GM10847 (cell line): Measurements from ENCODE around the gene B9D2.

Experiments used
- POLR2A ChIP-seq: IDR thresholded peaks from 2 replicates; pipeline ENCODE4 v1.6.1; 2011; ENCODE audit not compliant: insufficient read length; ENCODE audit errors: extremely low read depth

The B9D2 gene

DNA sequence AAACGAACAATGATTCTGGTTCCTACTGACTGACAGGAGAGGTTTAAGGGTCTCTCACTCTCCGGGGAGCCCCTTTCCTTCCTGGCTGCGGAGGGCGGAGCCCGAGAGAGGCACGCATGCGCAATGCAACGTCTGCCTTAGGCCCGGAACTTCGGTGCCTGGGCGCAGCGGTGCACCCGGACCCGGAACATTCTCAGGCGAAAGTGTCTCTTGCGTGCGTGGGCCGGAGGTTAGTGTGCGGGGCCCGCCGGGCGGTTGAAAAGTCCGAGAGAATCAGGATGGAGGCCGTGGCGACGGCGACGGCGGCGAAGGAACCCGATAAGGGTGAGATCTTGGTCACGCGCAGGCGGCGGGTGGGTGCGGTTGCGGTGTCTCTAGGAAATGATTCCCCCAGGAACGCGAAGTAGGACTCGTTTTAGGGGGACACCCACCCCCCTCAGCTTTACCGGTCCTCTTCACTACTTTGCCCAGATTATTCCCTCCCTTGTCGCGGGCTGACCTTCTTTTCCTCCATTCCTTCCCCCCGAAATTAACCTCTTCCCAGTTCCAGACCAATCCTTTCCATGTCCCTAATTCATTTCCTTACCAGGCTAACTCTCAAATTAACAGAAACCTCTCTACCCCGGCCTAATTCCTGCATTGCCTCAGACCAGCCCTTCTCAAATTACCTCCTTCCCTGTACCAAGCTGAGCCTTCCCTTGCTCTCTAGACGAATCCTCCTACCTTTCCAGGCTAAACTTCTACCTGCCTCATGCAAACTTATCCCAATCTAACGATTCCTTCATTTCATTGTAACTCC is 53.7 kb downstream of the B9D2 start, which contains the start of gene CCDC97:
Gene CCDC97 (plus strand): TSS at position 140 of the 799 bp plus-strand sequence. CDS start 139 bp downstream, at position 279.
- peak; percentile 74 for TF ChIP-seq POLR2A

DNA sequence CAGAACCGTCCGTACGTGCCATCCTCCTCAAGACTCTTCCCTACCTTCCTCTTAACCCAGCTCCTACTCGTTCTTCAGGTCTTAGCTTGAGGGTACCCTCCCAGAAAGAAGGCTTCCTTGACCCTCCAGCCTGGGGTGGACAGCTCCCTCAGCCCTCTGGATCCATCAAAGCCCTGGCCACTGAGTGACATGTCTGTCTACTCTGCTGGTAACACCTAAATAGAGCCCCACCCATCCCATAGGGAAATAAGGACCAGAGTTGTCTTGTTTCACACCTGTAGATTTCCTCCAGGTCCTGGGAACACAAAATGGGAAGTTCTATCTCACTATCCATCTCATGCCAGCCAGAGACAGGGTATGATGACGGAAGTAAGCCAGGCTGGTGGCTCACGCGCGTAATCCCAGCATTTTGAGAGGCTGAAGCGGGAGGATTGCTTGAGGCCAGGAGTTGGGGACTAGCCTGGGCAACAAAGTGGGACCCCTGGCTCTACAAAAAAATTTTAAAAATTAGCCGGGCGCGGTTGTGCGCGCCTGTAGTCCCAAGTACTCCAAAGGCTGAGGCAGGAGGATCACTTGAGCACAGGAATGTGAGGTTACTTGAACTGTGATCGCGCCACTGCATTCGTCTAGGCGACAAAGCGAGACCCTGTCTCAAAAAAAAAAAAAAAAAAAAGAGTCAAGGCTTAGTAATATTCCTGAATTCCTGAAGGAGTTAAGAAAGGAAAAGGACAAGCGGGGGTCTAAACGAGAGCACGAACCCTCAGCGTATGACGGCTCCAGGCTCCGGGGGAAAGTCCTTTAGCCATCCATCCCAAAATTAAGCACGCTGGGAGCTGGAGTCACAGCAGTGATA is 54.5 kb downstream of the B9D2 start:
- no peak for TF ChIP-seq POLR2A

DNA sequence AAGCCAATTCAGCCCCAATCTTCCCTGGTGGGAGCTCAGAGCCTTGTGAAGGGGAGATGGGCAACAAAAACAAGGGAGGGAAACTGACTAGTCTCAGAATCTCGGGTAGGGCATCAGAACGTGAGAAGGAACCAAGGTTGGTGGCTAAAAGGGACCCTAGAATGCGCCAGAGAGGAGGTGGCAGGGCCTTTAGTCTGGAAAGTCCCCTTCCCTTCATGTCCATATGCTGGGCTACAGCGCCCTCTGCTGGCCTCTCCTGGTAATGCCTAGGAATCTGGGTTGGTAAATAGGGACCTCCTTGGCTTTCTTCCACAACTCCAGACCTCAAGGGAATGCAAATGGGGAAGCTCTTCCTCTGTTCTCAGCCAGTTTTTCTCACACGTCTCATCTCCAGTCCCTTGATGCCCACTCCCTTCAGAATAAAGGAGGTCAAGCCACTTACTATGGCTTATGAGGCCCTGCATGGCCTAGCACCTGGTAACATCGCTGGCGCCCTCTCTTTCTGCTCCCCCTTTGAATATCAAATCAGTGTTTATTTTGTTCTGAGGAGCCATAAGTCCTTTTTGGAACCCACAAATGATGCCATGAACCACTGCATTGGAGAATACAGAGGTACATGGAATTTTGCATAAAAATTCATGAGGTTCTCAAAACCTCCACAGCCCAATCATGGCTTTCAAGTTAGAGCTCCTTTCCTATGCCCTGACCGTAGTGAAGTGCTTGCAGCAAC is 55.3 kb downstream of the B9D2 start:
- peak; percentile 20 for TF ChIP-seq POLR2A

DNA sequence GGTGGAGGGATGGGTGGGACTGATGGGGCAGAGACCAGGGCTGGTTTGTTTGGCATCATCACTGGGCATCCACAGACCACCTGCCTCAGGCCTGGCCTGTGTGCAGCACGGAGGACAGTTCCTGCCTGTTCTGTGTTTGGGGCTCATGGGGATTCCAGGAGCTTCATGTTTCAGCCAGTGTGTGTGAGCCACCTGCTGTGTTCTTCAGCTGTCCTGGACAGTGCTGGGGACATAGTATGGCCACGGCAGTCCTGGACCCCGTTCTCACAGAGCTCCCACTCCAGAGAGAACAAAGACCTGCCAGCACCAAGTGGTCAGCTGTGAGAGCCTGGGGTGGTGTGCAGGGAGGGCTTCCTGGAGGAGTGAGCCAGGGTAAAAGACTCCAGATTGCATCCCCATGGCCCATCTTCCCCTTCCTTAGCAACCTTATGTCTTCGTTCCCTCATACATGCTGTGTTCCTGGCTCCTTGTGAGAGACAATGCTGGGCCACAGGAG is 55.9 kb downstream of the B9D2 start:
- no peak for TF ChIP-seq POLR2A

DNA sequence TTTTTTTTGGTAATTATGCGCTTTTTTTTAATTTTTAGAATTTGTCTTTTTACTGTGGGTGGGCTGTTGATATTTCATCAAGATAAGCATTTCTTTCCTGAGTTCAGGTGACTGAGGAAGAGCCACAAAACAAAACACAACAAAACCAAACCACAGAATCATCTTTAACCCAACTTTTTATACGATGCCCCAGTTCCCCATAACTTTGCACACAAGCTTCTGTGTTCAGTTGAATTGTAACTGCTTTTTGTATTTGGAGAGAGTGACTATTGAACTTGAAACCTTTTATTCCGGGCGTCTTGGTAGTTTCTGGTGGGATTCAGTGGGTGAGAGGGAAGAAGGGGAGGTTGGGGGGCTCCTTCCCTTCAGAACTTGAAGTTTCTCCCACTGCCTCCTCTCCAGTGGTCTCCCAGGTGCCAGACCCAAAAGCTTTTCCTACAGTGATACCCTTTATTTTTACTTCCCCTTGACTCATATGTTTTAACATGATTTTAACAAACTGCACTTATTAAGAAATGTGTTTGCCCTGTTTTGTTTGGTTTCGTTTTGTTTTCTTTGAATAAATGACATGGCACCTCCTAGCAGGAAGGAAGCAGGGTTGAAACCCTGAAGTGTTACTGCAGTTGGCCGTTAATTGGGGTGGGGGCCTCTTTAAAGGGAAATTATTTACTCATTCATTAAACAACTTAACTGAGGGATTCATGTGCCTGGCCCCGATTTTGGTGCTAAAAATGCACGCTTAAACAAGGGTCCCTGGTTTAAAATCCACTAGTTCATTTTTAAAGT is 56.7 kb downstream of the B9D2 start:
- no peak for TF ChIP-seq POLR2A

DNA sequence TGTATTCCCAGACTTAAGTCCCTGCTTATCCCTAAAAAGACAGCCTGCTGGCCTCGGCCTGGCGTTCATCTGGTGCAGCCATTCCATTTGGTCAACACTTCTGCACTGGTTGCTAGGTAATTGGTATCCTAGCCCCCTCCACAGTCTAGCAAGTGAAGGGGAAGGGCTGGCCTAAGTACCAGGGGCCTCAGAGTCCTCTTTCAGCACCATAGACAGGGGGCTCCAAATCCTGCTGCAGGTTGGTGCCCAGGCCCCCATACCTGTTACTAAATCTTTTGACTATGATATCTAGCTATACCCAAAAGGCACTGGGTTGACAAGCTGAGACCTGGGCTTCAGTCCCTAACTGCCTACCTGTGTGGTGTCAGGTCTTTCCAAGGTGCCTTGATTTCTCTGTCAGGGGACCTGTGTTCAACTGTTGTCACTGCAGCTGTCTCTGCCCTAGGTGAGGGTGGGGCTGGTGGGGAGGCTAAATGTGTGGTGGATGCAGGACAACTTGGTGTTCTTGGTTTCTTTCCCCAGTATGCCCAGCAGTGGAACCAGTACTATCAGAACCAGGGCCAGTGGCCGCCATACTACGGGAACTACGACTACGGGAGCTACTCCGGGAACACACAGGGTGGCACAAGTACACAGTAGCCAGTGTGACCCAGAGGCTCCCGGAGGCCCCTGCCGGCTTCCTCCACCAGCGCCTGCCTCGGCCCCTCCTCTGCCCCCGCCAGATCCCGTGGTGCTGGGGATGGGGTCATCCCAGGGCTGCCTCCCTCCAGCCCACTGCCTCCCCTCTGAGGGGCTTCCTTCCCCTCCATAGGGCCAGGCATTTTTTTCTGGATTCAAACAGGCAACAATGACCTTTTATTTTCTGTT is 57.8 kb downstream of the B9D2 start:
- TF ChIP-seq POLR2A = no peak

DNA sequence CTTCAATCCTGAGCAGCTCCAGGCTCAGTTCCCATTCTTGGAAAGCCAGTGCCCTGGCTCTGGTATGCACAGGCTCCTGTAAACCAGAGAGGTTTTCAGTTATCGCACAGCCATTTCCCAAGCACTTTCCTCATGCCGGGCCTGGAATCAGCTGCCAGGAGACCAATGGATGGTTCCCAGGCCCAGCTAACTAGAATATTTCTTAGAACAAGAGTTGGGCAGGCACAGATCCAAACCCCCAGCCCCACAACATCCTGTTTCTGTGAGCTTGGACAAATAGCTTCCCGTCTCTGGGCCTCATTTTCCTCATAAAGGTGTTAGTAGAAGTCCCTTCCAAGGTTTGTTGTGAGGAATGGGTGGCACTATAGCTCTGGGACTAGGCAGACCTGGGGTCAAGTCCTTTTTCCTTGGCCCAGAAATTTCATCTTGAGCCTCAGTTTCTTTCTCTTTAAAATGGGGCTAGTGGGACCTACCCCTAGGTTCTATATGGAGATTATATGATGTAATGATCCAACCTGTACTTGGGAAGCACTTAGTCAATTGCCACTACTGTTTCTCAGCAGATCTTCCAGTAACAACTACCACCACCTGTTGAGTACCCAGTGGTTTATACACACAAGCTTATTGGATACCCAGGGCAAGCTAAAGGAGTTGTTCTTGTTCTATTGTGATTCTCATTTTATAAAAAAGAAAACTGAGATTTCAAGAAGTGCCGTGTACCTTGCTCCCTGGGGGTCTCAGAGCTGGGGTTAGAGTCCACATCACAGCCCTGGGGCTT is 59.1 kb downstream of the B9D2 start:
- no peak for TF ChIP-seq POLR2A
